ENCODE measurements around the gene HUWE1.

HUWE1 gene

GRCh38 chrX:53685711-53686110 lies 808 bp downstream of the HUWE1 start:
- peak overlapping the region; percentile 96 for H3K27ac ChIP-seq (replicated peaks; ENCODE audit: low read length)
- no peaks in the 10 kb centered on the region for H3K27me3 ChIP-seq (ENCODE audit: control insufficient read depth in 3 of 3, insufficient read depth in 3 of 3, low read depth in 1 of 3, low read length in 3 of 3)
- no peak for DNase-seq (ENCODE audit: low spot score)
- peak overlapping the region; percentile 11 for H3K4me2 ChIP-seq (ENCODE audit: insufficient read depth, low read length, poor library complexity, severe bottlenecking)
- peak overlapping the region; percentile 68 to 94 for H3K4me3 ChIP-seq (ENCODE audit: low read length in 2 of 2)
- H2AK5ac ChIP-seq (ENCODE audit: low read depth, low read length), result no peak overlapping the region
- H3K4me1 ChIP-seq (ENCODE audit: control insufficient read depth in 2 of 2, insufficient read depth in 1 of 2, low read depth in 1 of 2, low read length in 2 of 2), result no peaks in the 10 kb centered on the region
- no peak overlapping the region for H2BK120ac ChIP-seq (ENCODE audit: low read depth, low read length)
- H2BK5ac ChIP-seq (ENCODE audit: low read length), result no peak overlapping the region
- H3K23ac ChIP-seq (ENCODE audit: low read depth, low read length, poor library complexity), result no peak overlapping the region
- no peaks in the 10 kb centered on the region for H3K9me3 ChIP-seq (replicated peaks in 1 of 2; ENCODE audit: control insufficient read depth in 2 of 2, insufficient read depth in 1 of 2, low read depth in 1 of 2, low read length in 2 of 2)
- no CpG with 5 or more reads among the region's 4 CpGs for WGBS, 2 donors (ENCODE audit: extremely low coverage in 2 of 2, insufficient read length in 2 of 2, insufficient replicate concordance in 1 of 2)
- no peak overlapping the region for H3K4ac ChIP-seq (ENCODE audit: low read length)
- no peak overlapping the region for H2BK15ac ChIP-seq (ENCODE audit: low read length)
- no peak overlapping the region for H3K18ac ChIP-seq (ENCODE audit: low read length)
- H3K14ac ChIP-seq (ENCODE audit: low read length), result no peak overlapping the region
- peak overlapping the region; percentile 12 for H3K9ac ChIP-seq (ENCODE audit: low read depth, low read length, poor library complexity)
- H2AFZ ChIP-seq (ENCODE audit: low read length), result peak overlapping the region; percentile 93
- H3K36me3 ChIP-seq (replicated peaks in 1 of 2; ENCODE audit: control insufficient read depth in 2 of 2, insufficient read depth in 2 of 2, low read length in 2 of 2), result peaks cover 3 to 13% of the 10 kb centered on the region in 2 donors
- H3K79me1 ChIP-seq (ENCODE audit: low read depth, low read length), result no peaks in the 10 kb centered on the region
- H2BK12ac ChIP-seq (ENCODE audit: low read length), result no peak overlapping the region
- H4K8ac ChIP-seq (ENCODE audit: low read depth, low read length), result no peak overlapping the region
- no peak overlapping the region for H4K91ac ChIP-seq (ENCODE audit: low read depth, low read length, poor library complexity)

GRCh38 chrX:53684415-53685192 lies 1.9 kb downstream of the HUWE1 start:
- H3K9ac ChIP-seq (ENCODE audit: low read depth, low read length, poor library complexity), result no peak overlapping the region
- WGBS, 2 donors (ENCODE audit: extremely low coverage in 2 of 2, insufficient read length in 2 of 2, insufficient replicate concordance in 1 of 2), result no CpG with 5 or more reads among the region's 18 CpGs

GRCh38 chrX:53683556-53684414 lies 2.7 kb downstream of the HUWE1 start:
- no CpG with 5 or more reads among the region's 80 CpGs for WGBS, 2 donors (ENCODE audit: extremely low coverage in 2 of 2, insufficient read length in 2 of 2, insufficient replicate concordance in 1 of 2)
- H2AK5ac ChIP-seq (ENCODE audit: low read depth, low read length), result peak overlapping the region; percentile 63
- H3K4me2 ChIP-seq (ENCODE audit: insufficient read depth, low read length, poor library complexity, severe bottlenecking), result peak overlapping the region; percentile 14

More at GRCh38 chrX:53684415-53685192, 1.9 kb downstream of the HUWE1 start:
- Histone ChIP-seq H3K79me1 (ENCODE audit: low read depth, low read length) (no peaks in the 10 kb centered on the region), H4K91ac (ENCODE audit: low read depth, low read length, poor library complexity) (no peak overlapping the region), H3K36me3 (replicated peaks in 1 of 2; ENCODE audit: control insufficient read depth in 2 of 2, insufficient read depth in 2 of 2, low read length in 2 of 2) (peaks cover 5 to 24% of the 10 kb centered on the region in 2 donors), H2BK5ac (ENCODE audit: low read length) (no peak overlapping the region), H3K27me3 (ENCODE audit: control insufficient read depth in 3 of 3, insufficient read depth in 3 of 3, low read depth in 1 of 3, low read length in 3 of 3) (no peaks in the 10 kb centered on the region), H3K4ac (ENCODE audit: low read length) (no peak overlapping the region), H2BK120ac (ENCODE audit: low read depth, low read length) (no peak overlapping the region), H3K4me3 (ENCODE audit: low read length in 2 of 2) (peak overlapping the region; percentile 28 to 68), H4K8ac (ENCODE audit: low read depth, low read length) (no peak overlapping the region), H3K27ac (replicated peaks; ENCODE audit: low read length) (peak overlapping the region; percentile 83), H3K18ac (ENCODE audit: low read length) (no peak overlapping the region), H2AK5ac (ENCODE audit: low read depth, low read length) (no peak overlapping the region), H3K4me1 (ENCODE audit: control insufficient read depth in 2 of 2, insufficient read depth in 1 of 2, low read depth in 1 of 2, low read length in 2 of 2) (no peaks in the 10 kb centered on the region), H2BK15ac (ENCODE audit: low read length) (no peak overlapping the region), H3K23ac (ENCODE audit: low read depth, low read length, poor library complexity) (no peak overlapping the region), H2AFZ (ENCODE audit: low read length) (peak overlapping the region; percentile 26), H3K9me3 (replicated peaks in 1 of 2; ENCODE audit: control insufficient read depth in 2 of 2, insufficient read depth in 1 of 2, low read depth in 1 of 2, low read length in 2 of 2) (no peaks in the 10 kb centered on the region), H3K14ac (ENCODE audit: low read length) (no peak overlapping the region), H3K4me2 (ENCODE audit: insufficient read depth, low read length, poor library complexity, severe bottlenecking) (peak overlapping the region; percentile 33), H2BK12ac (ENCODE audit: low read length) (no peak overlapping the region)
- DNase-seq (ENCODE audit: low spot score), result no peak

More at GRCh38 chrX:53683556-53684414, 2.7 kb downstream of the HUWE1 start:
- Histone ChIP-seq H3K18ac (ENCODE audit: low read length) (peak overlapping the region; percentile 90), H2AFZ (ENCODE audit: low read length) (peak overlapping the region; percentile 43), H2BK15ac (ENCODE audit: low read length) (no peak overlapping the region), H3K4me3 (ENCODE audit: low read length in 2 of 2) (peak overlapping the region; percentile 67 to 97), H3K9ac (ENCODE audit: low read depth, low read length, poor library complexity) (peak overlapping the region; percentile 93), H2BK5ac (ENCODE audit: low read length) (peak overlapping the region; percentile 13), H3K4ac (ENCODE audit: low read length) (no peak overlapping the region), H4K8ac (ENCODE audit: low read depth, low read length) (no peak overlapping the region), H3K27me3 (ENCODE audit: control insufficient read depth in 3 of 3, insufficient read depth in 3 of 3, low read depth in 1 of 3, low read length in 3 of 3) (no peaks in the 10 kb centered on the region), H3K4me1 (ENCODE audit: control insufficient read depth in 2 of 2, insufficient read depth in 1 of 2, low read depth in 1 of 2, low read length in 2 of 2) (no peaks in the 10 kb centered on the region), H2BK12ac (ENCODE audit: low read length) (no peak overlapping the region), H3K79me1 (ENCODE audit: low read depth, low read length) (no peaks in the 10 kb centered on the region), H3K36me3 (replicated peaks in 1 of 2; ENCODE audit: control insufficient read depth in 2 of 2, insufficient read depth in 2 of 2, low read length in 2 of 2) (peaks cover 5 to 32% of the 10 kb centered on the region in 2 donors), H3K14ac (ENCODE audit: low read length) (no peak overlapping the region), H2BK120ac (ENCODE audit: low read depth, low read length) (no peak overlapping the region), H3K9me3 (replicated peaks in 1 of 2; ENCODE audit: control insufficient read depth in 2 of 2, insufficient read depth in 1 of 2, low read depth in 1 of 2, low read length in 2 of 2) (no peaks in the 10 kb centered on the region), H3K27ac (replicated peaks; ENCODE audit: low read length) (peak overlapping the region; percentile 91), H4K91ac (ENCODE audit: low read depth, low read length, poor library complexity) (no peak overlapping the region), H3K23ac (ENCODE audit: low read depth, low read length, poor library complexity) (peak overlapping the region; percentile 65)
- DNase-seq (ENCODE audit: low spot score), result peak; percentile 98

Data from neuronal stem cell (in vitro differentiated cells).